ENCODE measurements around the gene HSF5. TPM values are rescaled to one million over a fixed set of nuclear protein-coding genes. Genes with fewer than 3 reads are reported as not detected.

The HSF5 gene
- total and polyA plus RNA-seq, 2 of the 4 experiments (the other 2 are of a cell fraction): not detected

DNA sequence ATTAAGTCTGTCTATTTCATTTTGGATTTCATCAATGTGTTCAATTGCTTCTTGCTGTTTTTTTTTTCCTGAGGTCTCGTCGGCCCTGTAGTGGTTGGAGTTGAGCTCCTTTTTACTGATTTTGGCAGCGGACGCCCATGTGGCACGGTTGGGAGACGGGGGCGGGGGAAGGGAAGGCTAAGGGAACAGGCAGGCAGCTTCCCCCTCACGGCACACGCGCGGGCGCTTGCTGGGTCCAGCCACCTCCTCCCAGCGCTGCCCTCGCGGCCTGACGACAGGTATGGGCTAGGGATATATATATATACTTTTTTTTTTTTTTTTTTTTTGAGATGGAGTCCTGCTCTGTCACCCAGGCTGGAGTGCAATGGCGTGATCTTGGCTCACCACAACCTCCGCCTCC is 11.4 kb downstream of the HSF5 start:
- H3K4me1 ChIP-seq (ENCODE audit: control insufficient read depth, insufficient read depth, low read length): no peaks in the 10 kb centered on the region
- no peaks in the 10 kb centered on the region for H3K9me1 ChIP-seq (ENCODE audit: insufficient read depth, low read length)
- ChIA-PET CTCF (no interaction called here), POLR2A (ENCODE audit: unreplicated experiment) (no interaction called here)
- WGBS, 2 experiments (ENCODE audit: extremely low coverage in 2 of 2, insufficient read length in 1 of 2): 30% methylated on average over 2 of the region's 18 CpGs; no CpG with 5 or more reads in 1 of the 2 experiments
- H2AK5ac ChIP-seq (ENCODE audit: low read depth, low read length): no peak overlapping the region
- H3K27me3 ChIP-seq (ENCODE audit: control insufficient read depth, insufficient read depth, low read length): no peaks in the 10 kb centered on the region; the same call in 1 of the 2 replicates
- ATAC-seq (ENCODE audit: low read depth) (no peak), DNase-seq (no peak)
- H3K56ac ChIP-seq (ENCODE audit: extremely low read depth, insufficient read depth, low read length): no peak overlapping the region
- H3K79me1 ChIP-seq (ENCODE audit: low read depth in 1 of 2, low read length in 2 of 2): no peaks in the 10 kb centered on the region
- no peak overlapping the region for H2BK5ac ChIP-seq (ENCODE audit: low read depth, low read length, poor library complexity, severe bottlenecking)
- no peak overlapping the region for H3K4me2 ChIP-seq (ENCODE audit: low read depth, low read length)
- no peak overlapping the region for H3K9ac ChIP-seq (ENCODE audit: low read depth, low read length)
- no peak overlapping the region for H2BK15ac ChIP-seq (ENCODE audit: low read depth, low read length)
- H4K5ac ChIP-seq (ENCODE audit: low read depth, low read length): no peak overlapping the region
- no peak overlapping the region for H3K23ac ChIP-seq (ENCODE audit: low read depth, low read length)
- H3K9me3 ChIP-seq (ENCODE audit: control insufficient read depth, insufficient read depth, low read length): no peaks in the 10 kb centered on the region
- no peak for TF ChIP-seq MAZ (IDR thresholded peaks at IDR 0.05; ENCODE audit: borderline replicate concordance, low read depth, low read length)
- no peak for TF ChIP-seq RAD21 (IDR thresholded peaks at IDR 0.05; ENCODE audit: low read length)
- TF ChIP-seq, protein P1, sequence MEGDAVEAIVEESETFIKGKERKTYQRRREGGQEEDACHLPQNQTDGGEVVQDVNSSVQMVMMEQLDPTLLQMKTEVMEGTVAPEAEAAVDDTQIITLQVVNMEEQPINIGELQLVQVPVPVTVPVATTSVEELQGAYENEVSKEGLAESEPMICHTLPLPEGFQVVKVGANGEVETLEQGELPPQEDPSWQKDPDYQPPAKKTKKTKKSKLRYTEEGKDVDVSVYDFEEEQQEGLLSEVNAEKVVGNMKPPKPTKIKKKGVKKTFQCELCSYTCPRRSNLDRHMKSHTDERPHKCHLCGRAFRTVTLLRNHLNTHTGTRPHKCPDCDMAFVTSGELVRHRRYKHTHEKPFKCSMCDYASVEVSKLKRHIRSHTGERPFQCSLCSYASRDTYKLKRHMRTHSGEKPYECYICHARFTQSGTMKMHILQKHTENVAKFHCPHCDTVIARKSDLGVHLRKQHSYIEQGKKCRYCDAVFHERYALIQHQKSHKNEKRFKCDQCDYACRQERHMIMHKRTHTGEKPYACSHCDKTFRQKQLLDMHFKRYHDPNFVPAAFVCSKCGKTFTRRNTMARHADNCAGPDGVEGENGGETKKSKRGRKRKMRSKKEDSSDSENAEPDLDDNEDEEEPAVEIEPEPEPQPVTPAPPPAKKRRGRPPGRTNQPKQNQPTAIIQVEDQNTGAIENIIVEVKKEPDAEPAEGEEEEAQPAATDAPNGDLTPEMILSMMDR (conservative IDR thresholded peaks at IDR 0.05; ENCODE audit: low read depth, low read length): no peak
- TF ChIP-seq MAFK (IDR thresholded peaks at IDR 0.05; ENCODE audit: low read depth, low read length): no peak
- TF ChIP-seq CHD1 (IDR thresholded peaks at IDR 0.05; ENCODE audit: low read depth, low read length): no peak
- no peak for TF ChIP-seq RFX5 (IDR thresholded peaks at IDR 0.05; ENCODE audit: low read depth, low read length)
- no peak for TF ChIP-seq BHLHE40 (IDR thresholded peaks at IDR 0.05; ENCODE audit: low read depth, low read length)
- no peak for TF ChIP-seq SMC3 (IDR thresholded peaks at IDR 0.05; ENCODE audit: low read depth, low read length)
- TF ChIP-seq NFE2L2 (IDR thresholded peaks at IDR 0.05; ENCODE audit: low read depth, low read length): no peak
- TF ChIP-seq, protein P2, sequence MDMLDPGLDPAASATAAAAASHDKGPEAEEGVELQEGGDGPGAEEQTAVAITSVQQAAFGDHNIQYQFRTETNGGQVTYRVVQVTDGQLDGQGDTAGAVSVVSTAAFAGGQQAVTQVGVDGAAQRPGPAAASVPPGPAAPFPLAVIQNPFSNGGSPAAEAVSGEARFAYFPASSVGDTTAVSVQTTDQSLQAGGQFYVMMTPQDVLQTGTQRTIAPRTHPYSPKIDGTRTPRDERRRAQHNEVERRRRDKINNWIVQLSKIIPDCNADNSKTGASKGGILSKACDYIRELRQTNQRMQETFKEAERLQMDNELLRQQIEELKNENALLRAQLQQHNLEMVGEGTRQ (IDR thresholded peaks at IDR 0.05; ENCODE audit: low read depth, low read length): no peak
- no peak for TF ChIP-seq MXI1 (IDR thresholded peaks at IDR 0.05; ENCODE audit: borderline replicate concordance, low read depth, low read length)
- no peak for TF ChIP-seq POLR2A (IDR thresholded peaks at IDR 0.05; ENCODE audit: low read depth, low read length)
- no peak for TF ChIP-seq FOS (IDR thresholded peaks at IDR 0.05; ENCODE audit: low read depth, low read length)
- TF ChIP-seq, protein P3, sequence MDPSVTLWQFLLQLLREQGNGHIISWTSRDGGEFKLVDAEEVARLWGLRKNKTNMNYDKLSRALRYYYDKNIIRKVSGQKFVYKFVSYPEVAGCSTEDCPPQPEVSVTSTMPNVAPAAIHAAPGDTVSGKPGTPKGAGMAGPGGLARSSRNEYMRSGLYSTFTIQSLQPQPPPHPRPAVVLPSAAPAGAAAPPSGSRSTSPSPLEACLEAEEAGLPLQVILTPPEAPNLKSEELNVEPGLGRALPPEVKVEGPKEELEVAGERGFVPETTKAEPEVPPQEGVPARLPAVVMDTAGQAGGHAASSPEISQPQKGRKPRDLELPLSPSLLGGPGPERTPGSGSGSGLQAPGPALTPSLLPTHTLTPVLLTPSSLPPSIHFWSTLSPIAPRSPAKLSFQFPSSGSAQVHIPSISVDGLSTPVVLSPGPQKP (IDR thresholded peaks at IDR 0.05; ENCODE audit: borderline replicate concordance, low read depth, low read length): no peak
- no peak for TF ChIP-seq RCOR1 (IDR thresholded peaks at IDR 0.05; ENCODE audit: insufficient replicate concordance, low read length)
- TF ChIP-seq CEBPB (IDR thresholded peaks at IDR 0.05; ENCODE audit: low read depth, low read length): no peak
- H3K18ac ChIP-seq (ENCODE audit: low read depth, low read length): no peak overlapping the region
- no TSS peak for BruUV-seq (replicated peaks)
- in situ Hi-C loops (cut with MboI; ENCODE audit: low sequenced_read_pairs) (no loop called here), dilution Hi-C loops (cut with HindIII; ENCODE audit: low sequenced_read_pairs, unreplicated experiment) (no loop called here), intact Hi-C loops (cut with micrococcal nuclease) (no loop called here)
- no peak overlapping the region for H3K14ac ChIP-seq (replicated peaks; ENCODE audit: low read depth, low read length)
- H3K4ac ChIP-seq (ENCODE audit: low read depth, low read length): no peak overlapping the region
- H2BK120ac ChIP-seq (ENCODE audit: low read depth, low read length): no peak overlapping the region
- no peaks in the 10 kb centered on the region for H3K36me3 ChIP-seq (ENCODE audit: control insufficient read depth, insufficient read depth, low read length)
- no peak overlapping the region for H2AK9ac ChIP-seq (replicated peaks; ENCODE audit: low read depth, low read length, poor library complexity)
- no peaks in the 10 kb centered on the region for H4K20me1 ChIP-seq (ENCODE audit: insufficient read depth, low read length)
- no peak overlapping the region for H3K27ac ChIP-seq (ENCODE audit: insufficient read depth, low read length)
- H3K4me3 ChIP-seq (ENCODE audit: insufficient read depth, low read depth, low read length): no peak overlapping the region
- H4K8ac ChIP-seq (ENCODE audit: low read depth in 2 of 2, low read length in 2 of 2): no peak overlapping the region
- H2AFZ ChIP-seq (replicated peaks; ENCODE audit: low read length, poor library complexity): no peak overlapping the region
- H4K91ac ChIP-seq (ENCODE audit: insufficient read depth, low read depth, low read length): no peak overlapping the region
- H2BK20ac ChIP-seq (ENCODE audit: low read depth, low read length): no peak overlapping the region

All from IMR-90 (cell line).